ENCODE measurements around the gene EXOSC10. TPM values are rescaled to one million over a fixed set of nuclear protein-coding genes. Genes with fewer than 3 reads are reported as not detected.

The EXOSC10 gene
- total and polyA plus RNA-seq, 2 of the 4 experiments (the other 2 are of a cell fraction), result 64.5 to 66.0 TPM

GRCh38 chr1:11059968-11060830 lies 39.5 kb downstream of the EXOSC10 start, which contains the start of gene SRM (continued):
- no peak for TF ChIP-seq RFX5 (IDR thresholded peaks at IDR 0.05; ENCODE audit: low read depth, low read length)
- no peak for TF ChIP-seq CHD1 (IDR thresholded peaks at IDR 0.05; ENCODE audit: low read depth, low read length)
- no peak for TF ChIP-seq RAD21 (IDR thresholded peaks at IDR 0.05; ENCODE audit: low read length)
- peak; percentile 49; the same call in 1 of the 2 replicates for TF ChIP-seq MAZ (IDR thresholded peaks at IDR 0.05; ENCODE audit: borderline replicate concordance, low read depth, low read length)

Measured in IMR-90 (cell line).